Posterior vena cava (tissue), 2 donors: Measurements from ENCODE around the gene SERTAD3. TPM values are rescaled to one million over a fixed set of nuclear protein-coding genes. Genes with fewer than 3 reads are reported as not detected.
"Not testable (repeated sequence)": the region's sequence is repeated elsewhere in the genome, so short reads cannot be mapped to it uniquely, and the experiment has no call there.

Experiments used
- DNase-seq: peaks from one replicate; pipeline ENCODE4 v3.0.0-alpha.2; 2020; ENCODE audit warnings: low spot score
- intact Hi-C, 2 donors: fragments of 100-400 bp; cut with DNase I; formaldehyde crosslinking; loops; one replicate each; pipeline versions ENCODE4 v1.14.1 to v1.14.2; 2022 to 2023
- total RNA-seq, 2 donors: library from RNA; stranded (reverse); fragmentation: NEBNext Ultra II Directional; extraction: Animal tissue kit (Norgen Biotek cat#: 25700); gene quantifications; one replicate each; pipeline ENCODE4 v1.2.1, GENCODE V29; 2021
- donor health status: DM: yes; HTN: yes; CAD: no.
- donor health status: DM: yes; HTN: yes; CAD: no.

The SERTAD3 gene
- total RNA-seq, 2 donors from 2014 or later, result 33.8 to 48.6 TPM

- intact Hi-C loops, result no loop called here
- no peak for DNase-seq
These were observed 27.1 kb downstream of the SERTAD3 start for GRCh38 chr19:40416918-40417642.

- intact Hi-C loops, result no loop called here
These were observed 28.4 kb downstream of the SERTAD3 start for GRCh38 chr19:40415768-40416167.

GRCh38 chr19:40414542-40415535, 29.3 kb downstream of the SERTAD3 start:
- intact Hi-C loops, result no loop called here
- no peak for DNase-seq

More at GRCh38 chr19:40415768-40416167, 28.4 kb downstream of the SERTAD3 start:
- DNase-seq, result no peak

- intact Hi-C loops, result no loop called here
- no peak for DNase-seq
These were observed 30.8 kb downstream of the SERTAD3 start, which contains the start of gene PRX for GRCh38 chr19:40413291-40413845. Gene PRX, minus strand, starts transcription at chr19:40413378. Its CDS starts 5,446 bp downstream, at chr19:40407932.

- intact Hi-C loops, result no loop called here
- no peak for DNase-seq
These were observed 31.3 kb downstream of the SERTAD3 start for GRCh38 chr19:40412866-40413265.

GRCh38 chr19:40411958-40412499, 32.1 kb downstream of the SERTAD3 start:
- intact Hi-C loops, result no loop called here
- no peak for DNase-seq

- intact Hi-C loops, result no loop called here
- DNase-seq, result no peak
These were observed 32.9 kb downstream of the SERTAD3 start for GRCh38 chr19:40411125-40411842.

- intact Hi-C loops, result no loop called here
- DNase-seq, result no peak
These were observed 34.1 kb downstream of the SERTAD3 start for GRCh38 chr19:40410030-40410389.

- DNase-seq, intact Hi-C loops: not testable (repeated sequence)
These were observed 35.6 kb downstream of the SERTAD3 start for GRCh38 chr19:40408598-40408925.

- DNase-seq, result no peak
- intact Hi-C loops, result no loop called here
These were observed 36.2 kb downstream of the SERTAD3 start for GRCh38 chr19:40407714-40408597.

GRCh38 chr19:40403262-40403984, 40.7 kb downstream of the SERTAD3 start:
- intact Hi-C loops, result no loop called here
- DNase-seq, result peak; percentile 97

- DNase-seq, result no peak
- intact Hi-C loops, result no loop called here
These were observed 43.6 kb downstream of the SERTAD3 start for GRCh38 chr19:40400559-40400958.

- no peak for DNase-seq
- intact Hi-C loops, result loop anchor here in 1 of 2 donors (10.0 kb wide), 1 partner anchor 94 kb away; no protein-coding TSS in a partner anchor
These were observed 45.6 kb downstream of the SERTAD3 start for GRCh38 chr19:40398417-40399131.

- no peak for DNase-seq
- intact Hi-C loops, result loop anchor here in 1 of 2 donors (10.0 kb wide), 1 partner anchor 93 kb away; no protein-coding TSS in a partner anchor
These were observed 46.6 kb downstream of the SERTAD3 start for GRCh38 chr19:40397568-40397906.

- no peak for DNase-seq
- intact Hi-C loops, result loop anchor here in 1 of 2 donors (10.0 kb wide), 1 partner anchor 92 kb away; no protein-coding TSS in a partner anchor
These were observed 47.1 kb downstream of the SERTAD3 start for GRCh38 chr19:40396886-40397567.

GRCh38 chr19:40395956-40396355, 48.2 kb downstream of the SERTAD3 start:
- DNase-seq, result no peak
- intact Hi-C loops, result loop anchor here in 1 of 2 donors (10.0 kb wide), 1 partner anchor 91 kb away; no protein-coding TSS in a partner anchor
